Measurements from ENCODE around the gene TYW1.
"Not testable (repeated sequence)": the region's sequence is repeated elsewhere in the genome, so short reads cannot be mapped to it uniquely, and the experiment has no call there.

Gene TYW1

DNA sequence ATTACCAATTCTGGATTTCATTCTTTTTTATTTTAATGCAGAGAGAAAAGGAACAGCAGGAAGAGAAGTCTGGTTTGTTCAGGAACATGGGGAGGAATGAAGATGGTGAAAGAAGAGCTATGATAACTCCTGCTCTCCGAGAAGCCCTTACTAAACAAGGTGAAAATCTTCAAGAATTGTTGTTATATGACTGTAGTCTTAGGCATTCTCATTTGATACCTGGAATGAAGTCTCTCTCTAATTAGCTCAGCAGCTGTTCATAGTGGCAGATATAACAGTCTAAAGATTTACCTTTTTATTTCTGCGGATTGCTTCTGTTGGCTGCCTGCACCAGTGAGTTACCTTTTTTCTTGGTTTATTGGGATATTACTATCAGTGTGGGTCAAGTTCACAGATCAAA lies 53.3 kb downstream of the TYW1 start:
- not testable (repeated sequence) for FAIRE-seq

DNA sequence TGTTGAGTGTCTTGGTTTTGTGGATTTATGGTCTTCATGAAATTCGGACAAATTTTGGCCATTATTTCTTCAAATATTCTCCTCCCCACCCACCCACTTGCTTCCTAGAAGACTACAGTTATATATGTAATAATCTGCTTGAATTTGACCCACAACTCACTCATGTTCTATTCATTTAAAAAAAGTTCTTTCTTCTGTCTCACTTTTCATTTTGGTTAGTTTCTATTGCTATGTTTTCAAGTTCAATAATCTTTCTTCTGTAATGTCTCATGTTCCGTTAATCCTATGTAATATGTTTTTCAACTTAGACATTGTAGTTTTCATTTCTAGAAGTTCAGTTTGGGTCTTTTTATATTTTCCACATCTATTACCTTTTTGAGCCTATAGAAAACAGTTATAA lies 55.5 kb downstream of the TYW1 start:
- FAIRE-seq, result peak; percentile 80

DNA sequence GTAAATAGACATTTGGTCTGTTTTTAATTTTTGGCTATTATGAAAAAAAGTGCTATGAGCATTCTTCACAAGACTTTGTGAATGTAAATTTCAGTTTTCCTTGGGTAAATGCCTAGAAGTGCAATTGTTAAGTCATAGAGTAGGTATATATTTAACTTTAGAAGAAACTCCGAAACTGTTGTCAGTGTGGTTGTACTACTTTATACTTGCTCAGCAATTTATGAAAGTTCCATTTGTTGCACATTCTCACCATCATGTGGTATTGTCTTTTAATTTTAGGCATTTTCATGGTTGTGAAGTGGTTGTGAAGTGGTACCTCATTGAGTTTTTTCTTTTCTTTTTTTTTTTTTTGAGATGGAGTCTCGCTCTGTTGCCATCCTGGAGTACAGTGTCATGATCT lies 60.0 kb downstream of the TYW1 start:
- FAIRE-seq, result no peak

- peak; percentile 65 for FAIRE-seq
Observed at GRCh38 chr7:67061321-67061720, 64.7 kb downstream of the TYW1 start.

DNA sequence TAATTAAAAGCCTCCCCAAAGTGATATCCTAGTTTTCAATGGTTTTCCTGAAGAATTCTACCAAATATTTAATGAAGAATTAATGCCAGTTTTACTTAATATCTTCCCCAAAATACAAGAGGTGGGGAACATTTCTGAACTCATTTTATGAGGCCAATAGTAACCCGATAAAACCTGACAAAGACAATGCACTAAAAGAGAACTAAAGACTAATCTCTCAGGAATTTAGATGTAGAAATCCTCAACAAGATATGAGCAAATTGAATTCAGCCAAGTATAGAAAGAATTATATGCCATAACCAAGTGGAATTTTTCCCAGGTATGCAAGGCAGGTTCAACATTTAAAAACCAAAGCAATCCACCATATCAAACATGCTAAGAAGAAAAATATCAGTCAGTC lies 66.2 kb downstream of the TYW1 start:
- FAIRE-seq, result not testable (repeated sequence)

- FAIRE-seq, result peak; percentile 94
Observed at GRCh38 chr7:67066950-67067622, 70.5 kb downstream of the TYW1 start.

- FAIRE-seq, result not testable (repeated sequence)
Observed at GRCh38 chr7:67076120-67076519, 79.5 kb downstream of the TYW1 start.

DNA sequence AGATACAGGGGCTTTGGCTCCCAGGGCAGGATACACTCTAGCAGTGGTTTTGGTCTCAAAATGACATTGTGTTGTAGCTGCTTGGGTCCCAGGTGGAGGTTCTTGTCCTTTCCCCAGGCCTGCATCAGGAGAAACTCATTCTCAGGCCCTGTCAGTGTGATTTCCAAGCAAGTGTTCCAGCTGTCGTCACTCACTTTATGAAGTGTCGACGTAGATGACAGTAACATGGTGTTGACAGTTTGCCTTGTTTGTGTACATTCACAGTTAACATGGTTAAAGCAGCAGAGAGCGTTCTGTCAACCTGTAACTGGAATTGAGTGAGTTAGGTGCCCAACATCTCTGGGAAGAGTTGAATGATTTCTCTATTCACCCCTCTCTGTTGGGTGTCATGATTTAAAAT lies 86.2 kb downstream of the TYW1 start:
- not testable (repeated sequence) for FAIRE-seq

DNA sequence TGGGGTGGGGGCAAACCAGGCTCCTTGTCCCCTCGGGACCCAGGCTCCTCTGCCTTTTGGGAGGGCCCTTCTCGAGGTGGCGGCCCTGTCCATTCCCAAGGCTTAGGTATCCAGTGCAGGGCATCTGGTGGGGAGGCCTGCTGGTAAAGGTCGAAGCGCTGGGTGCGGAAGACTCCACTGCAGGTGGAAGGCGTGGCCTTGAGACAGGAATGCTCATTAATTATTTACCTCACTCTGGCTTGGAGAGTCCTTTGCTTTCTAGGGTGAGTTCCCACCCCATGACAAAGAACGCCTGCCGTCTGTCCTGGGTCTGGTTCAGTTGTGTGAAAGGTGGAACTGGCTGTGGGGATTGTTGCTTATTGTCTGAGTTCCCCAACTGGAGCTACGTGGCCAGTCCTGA lies 92.6 kb downstream of the TYW1 start:
- not testable (repeated sequence) for FAIRE-seq

- FAIRE-seq, result not testable (repeated sequence)
Observed at GRCh38 chr7:67091053-67091452, 94.4 kb downstream of the TYW1 start.

GRCh38 chr7:67098031-67098430 lies 101.4 kb downstream of the TYW1 start:
- FAIRE-seq, result not testable (repeated sequence)

GRCh38 chr7:67099406-67099805 lies 102.8 kb downstream of the TYW1 start:
- FAIRE-seq, result not testable (repeated sequence)

- FAIRE-seq, result not testable (repeated sequence)
Observed at GRCh38 chr7:67100038-67100437, 103.4 kb downstream of the TYW1 start.

- FAIRE-seq, result no peak
Observed at GRCh38 chr7:67100956-67101361, 104.3 kb downstream of the TYW1 start.

GRCh38 chr7:67104937-67105336 lies 108.3 kb downstream of the TYW1 start:
- not testable (repeated sequence) for FAIRE-seq

DNA sequence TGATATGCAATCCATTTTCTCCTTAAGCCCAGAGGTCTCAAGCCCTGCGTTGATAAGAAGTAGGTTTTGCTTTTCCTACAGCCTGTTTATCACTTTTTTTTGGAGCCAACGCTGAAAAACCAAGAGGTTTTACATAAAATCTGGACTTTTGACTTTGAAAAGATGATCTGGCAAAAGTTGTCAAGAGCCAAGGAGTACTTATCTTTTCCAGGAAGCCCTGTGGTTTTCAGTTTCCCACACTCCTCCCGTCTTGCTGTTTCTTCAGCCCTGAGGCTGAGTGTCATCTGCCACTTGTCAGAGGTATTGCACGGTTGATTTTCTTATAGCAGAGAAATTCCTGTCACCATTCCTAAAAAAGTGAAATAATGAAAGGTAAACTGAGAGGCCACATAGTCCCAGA lies 108.7 kb downstream of the TYW1 start:
- no peak for FAIRE-seq

DNA sequence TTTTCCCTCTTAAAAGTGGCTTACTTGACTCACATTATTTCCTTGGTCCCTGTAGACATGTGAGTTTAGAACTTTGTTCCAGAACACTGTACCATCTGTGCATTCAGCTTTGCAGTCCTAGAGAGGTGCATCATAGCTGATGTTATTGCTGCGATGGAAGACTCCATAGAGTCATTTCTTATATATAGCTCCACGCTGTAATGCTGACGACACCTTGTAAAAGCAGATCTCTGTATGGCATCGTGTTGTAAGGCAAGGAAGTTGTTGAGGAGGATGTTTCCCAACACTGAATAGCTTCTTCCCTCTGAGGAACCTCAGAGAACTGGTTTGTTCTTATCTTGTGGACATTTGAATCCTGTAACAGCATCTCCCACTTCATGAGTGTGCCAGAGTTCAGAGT lies 109.6 kb downstream of the TYW1 start:
- not testable (repeated sequence) for FAIRE-seq

DNA sequence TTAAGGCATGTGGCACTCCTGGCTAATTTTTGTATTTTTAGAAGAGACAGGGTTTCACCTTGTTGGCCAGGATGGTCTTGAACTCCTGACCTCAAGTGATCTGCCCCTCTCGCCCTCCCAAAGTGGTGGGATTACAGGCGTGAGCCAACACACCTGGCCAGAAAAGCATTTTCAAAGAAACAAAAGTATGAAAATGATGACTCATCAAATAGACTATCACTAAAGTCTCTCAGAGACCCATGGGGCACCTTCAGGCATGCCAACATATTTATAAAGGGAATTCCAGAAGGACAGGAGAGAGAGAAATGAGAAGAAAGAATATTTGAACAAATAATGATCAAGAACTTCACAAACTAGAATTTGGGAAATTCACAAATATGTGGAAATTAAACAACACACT lies 114.7 kb downstream of the TYW1 start:
- not testable (repeated sequence) for FAIRE-seq

DNA sequence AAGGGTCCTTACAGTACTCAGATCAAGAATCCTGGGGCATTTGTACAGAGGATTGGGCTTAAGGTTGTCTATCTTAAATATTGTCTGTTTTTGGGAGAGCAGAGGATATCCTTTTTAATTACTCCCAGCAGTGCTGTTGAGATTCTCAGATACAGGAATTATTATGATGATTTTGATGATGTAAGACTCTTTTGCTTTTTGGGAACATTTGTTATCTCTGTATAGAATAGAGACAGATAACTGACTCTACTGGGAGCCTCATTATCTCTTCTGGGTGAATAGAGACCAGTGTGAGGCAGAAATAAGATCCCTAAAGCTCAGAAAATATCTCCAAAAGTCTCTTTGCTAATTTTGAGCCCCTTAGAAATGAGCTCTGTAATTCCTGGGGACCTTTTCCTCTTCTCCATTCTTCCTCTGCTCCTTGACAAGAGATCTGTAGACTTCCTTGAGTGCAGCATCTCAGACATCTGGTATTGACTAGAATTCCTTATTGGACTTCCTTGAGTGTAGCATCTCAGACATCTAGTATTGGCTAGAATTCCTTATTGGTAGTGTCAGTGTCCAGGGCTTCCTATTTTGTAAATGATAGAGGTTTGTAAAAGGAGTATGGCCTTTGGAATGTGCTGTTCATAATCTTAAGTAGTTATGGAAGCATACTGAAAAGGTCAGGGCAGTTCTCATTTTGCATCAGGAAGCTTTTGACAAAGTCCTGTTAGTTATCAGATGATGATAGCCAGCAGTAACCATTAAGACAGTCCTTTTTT lies 118.0 kb downstream of the TYW1 start:
- FAIRE-seq, result not testable (repeated sequence)

GRCh38 chr7:67120491-67120890 lies 123.9 kb downstream of the TYW1 start:
- not testable (repeated sequence) for FAIRE-seq

DNA sequence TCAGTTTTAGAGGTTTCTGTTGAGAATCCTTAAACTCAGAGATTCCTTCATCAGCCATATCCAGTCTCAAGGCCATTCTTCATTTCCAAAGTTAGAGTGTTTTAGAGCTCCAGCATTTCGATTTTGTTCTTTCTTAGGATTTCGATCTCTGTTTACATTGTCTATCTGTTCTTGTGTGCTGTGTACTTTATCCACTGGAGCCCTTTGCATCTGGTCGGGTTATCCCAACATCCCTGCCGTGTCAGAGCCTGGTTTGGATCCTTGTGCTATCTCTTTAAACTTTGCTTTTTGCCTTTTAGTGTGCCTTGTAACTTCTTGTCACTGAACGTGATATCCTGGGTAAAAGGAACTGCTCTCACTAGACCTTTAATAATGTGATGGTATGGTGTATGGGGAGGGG lies 131.6 kb downstream of the TYW1 start:
- not testable (repeated sequence) for FAIRE-seq

DNA sequence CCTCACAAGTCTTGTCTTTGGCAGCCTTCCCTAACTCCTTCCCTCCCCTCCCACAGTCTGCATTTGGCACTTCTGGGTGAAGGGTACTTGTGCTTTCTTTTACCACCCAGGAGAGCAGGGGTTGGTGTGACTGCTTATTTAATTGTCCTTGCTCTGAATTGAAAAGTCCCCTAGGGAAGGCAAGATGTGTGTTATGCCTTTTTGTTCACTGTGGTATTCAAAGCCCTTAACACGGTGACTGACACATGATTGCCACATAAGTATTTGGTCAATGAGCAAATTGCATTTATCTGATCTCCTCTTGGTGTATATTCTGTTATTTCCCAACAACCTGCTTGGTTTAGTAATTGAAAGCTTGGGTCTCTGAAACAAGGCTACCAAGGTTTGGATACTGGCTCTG lies 134.1 kb downstream of the TYW1 start:
- not testable (repeated sequence) for FAIRE-seq

GRCh38 chr7:67134912-67135311 lies 138.3 kb downstream of the TYW1 start:
- not testable (repeated sequence) for FAIRE-seq

Data from islet of Langerhans (tissue), 1 donor.